SU-DHL-6 (cell line): ENCODE results near the gene DEDD2.

Experiments used
- EZH2phosphoT487 ChIP-seq: fragments of 200-600 bp; sonication (generic), shearing (Covaris generic); conservative IDR thresholded peaks from 2 replicates; pipeline ENCODE4 v1.6.1; 2018; ENCODE audit warnings: mild to moderate bottlenecking, antibody characterized with exemption, low read length, moderate library complexity, mixed read lengths
- TF ChIP-seq, protein P1 (sequence below): fragments of 200-600 bp; sonication (generic); IDR thresholded peaks from one replicate; pipeline ENCODE4 v1.5.1; 2017; ENCODE audit warnings: antibody characterized with exemption, mild to moderate bottlenecking, low read length, moderate library complexity; ENCODE audit not compliant: insufficient read depth, poor library complexity, severe bottlenecking

DNA sequence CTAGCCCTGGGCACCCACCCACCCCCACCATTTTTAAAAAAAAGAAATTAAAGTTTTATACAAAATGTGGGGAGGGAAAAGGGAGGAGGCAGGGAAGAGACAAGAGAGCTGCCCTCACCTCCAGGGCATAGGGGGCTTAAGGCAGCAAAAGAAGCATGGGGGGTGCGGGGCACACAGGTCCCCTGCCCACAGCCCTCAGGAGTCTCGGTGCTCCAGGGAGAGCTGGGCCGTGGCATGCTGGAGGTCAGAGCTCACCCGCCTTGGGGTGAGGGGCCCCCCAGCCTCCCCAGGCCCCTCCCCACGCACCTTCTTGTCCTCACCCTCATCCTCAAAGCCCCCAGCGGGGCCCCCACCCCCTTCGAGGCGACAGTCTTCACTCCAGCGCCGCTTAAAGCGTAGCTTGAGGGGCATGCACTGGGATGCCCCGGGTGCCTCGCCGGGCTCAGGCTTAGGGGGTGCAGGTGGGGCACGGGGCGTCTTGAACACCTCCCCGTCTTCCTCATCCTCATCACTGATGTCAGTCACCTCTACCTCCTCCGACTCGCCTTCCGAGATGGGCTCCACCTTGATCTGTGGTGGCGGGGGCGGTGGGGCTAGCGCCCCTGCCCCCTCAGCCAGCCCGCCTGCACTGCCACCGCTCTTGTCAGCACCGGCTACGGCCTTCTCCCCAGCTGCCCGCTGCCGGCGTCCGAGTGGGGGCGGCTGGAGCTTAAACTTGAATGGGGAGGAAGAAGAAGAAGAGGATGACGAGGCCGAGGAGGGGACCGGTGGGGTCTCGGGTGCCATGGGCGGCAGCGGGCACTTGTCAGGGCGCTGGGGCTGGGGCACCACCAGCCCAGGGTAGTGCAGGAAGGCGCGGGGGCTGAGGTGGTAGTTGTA is 31.0 kb upstream of the DEDD2 start:
- TF ChIP-seq, protein P1, sequence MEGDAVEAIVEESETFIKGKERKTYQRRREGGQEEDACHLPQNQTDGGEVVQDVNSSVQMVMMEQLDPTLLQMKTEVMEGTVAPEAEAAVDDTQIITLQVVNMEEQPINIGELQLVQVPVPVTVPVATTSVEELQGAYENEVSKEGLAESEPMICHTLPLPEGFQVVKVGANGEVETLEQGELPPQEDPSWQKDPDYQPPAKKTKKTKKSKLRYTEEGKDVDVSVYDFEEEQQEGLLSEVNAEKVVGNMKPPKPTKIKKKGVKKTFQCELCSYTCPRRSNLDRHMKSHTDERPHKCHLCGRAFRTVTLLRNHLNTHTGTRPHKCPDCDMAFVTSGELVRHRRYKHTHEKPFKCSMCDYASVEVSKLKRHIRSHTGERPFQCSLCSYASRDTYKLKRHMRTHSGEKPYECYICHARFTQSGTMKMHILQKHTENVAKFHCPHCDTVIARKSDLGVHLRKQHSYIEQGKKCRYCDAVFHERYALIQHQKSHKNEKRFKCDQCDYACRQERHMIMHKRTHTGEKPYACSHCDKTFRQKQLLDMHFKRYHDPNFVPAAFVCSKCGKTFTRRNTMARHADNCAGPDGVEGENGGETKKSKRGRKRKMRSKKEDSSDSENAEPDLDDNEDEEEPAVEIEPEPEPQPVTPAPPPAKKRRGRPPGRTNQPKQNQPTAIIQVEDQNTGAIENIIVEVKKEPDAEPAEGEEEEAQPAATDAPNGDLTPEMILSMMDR, result no peak
- TF ChIP-seq EZH2phosphoT487, result no peak
